Hematopoietic multipotent progenitor cell (in vitro differentiated cells): ENCODE results near the gene UAP1. TPM values are rescaled to one million over a fixed set of nuclear protein-coding genes. Genes with fewer than 3 reads are reported as not detected.

Experiments used
- DNase-seq, 3 donors: peaks; one replicate each; pipeline ENCODE4 v3.0.0-alpha.2; 2011 to 2015; ENCODE audit warnings: low read depth in 2 of 3, low spot score in 2 of 3
- total RNA-seq: library from RNA; depleted of rRNA; stranded (reverse); fragments of >200 nt; gene quantifications from one replicate; pipeline ENCODE4 v1.2.3, GENCODE V29; 2012

Gene UAP1
- total RNA-seq, 1 donor: 16.2 TPM

DNA sequence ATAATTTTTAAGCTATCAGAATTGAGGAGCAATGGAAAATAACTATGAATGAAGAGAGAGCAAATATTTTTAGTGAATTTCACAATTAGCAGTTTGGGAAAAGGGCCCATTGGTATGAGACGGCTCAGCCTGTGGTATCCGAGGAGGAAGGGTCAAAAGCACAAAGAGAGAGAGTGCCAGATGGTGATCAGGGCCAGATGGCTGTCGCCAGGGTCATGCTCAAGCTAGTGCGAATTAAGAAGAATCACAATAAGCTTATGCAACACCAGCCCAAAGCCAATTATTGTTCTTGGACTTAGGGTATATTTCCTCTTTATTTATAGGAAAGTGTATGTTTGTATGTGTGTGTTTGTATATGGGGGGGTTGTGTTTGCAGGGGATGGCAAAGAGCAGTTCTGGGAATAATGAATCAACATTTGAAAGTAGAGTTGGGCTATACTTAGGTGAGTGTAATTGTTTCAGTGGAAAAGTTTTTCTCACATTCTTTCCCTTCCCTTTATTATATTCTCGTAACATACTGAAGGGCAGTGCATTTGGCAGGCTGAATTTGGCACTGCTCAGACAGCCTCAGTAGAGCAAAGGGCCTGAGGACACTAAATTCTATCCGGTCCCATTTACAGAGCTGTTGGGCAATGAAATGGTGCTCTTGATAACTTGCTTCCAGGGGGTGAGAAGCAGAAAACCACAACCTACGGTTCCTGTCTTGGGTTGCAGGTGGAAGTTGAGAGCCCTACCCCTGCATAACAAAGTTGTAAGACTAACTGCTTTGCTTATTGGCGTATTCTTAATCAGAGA, 51.3 kb downstream of the UAP1 start:
- DNase-seq: peak in 1 of 3 donors; percentile 5

DNA sequence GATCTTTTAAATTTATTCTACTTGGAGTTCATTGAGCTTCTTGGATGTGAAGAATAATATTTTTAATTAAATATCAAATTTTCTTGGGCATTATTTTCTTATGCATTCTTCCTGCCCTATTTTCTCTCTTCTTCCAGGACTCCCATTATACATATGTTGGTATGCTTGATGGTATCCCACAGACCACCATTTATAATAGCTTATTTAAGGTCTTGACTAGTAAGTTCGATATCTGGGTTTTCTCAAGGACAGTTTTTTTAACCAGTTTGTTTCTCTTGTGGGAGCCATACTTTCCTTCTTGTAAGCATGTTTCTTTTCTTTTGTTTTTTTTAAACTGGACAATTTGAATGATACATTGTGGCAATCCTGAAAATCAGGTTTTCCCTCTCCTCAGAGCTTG, 55.3 kb downstream of the UAP1 start:
- no peak for DNase-seq

DNA sequence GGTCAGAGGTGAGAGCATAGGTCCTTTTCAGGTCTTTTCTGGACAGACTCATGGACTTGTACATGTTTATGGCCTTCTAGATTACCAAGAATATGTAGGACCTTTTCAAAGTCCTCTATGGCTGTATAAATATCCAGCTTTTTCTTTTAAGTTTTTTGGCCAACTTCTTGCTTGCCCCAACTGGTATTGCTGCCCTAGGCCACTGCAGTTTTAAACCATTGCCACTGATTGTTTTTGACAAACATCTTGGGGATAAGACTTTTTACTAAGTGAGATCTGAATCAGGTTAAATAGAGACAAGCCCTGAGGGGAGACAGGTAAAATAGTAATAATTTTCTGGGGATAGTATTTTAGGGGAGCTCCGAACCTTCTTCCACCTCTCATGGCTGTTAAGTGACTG, 56.0 kb downstream of the UAP1 start:
- no peak for DNase-seq

DNA sequence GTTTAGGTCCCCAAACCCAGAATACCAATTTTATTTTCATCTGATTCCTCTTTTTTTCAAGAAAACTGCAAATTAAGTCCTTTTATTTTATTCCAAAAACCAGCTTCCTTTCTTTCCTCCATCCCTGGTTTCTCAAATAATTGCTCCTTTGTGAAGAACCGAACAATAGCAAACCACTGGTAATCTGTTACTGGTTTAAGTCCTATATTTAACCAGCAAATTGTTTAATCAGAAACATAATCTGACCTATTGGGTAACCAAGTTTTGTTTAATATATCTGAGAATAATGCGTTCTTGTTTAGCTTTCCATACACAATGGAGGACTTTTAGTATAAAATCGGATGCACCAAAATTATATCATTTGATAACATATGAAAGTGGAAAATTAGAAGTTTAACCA, 57.6 kb downstream of the UAP1 start:
- no peak for DNase-seq

- DNase-seq: no peak
Measured at GRCh38 chr1:162621256-162621655, 59.7 kb downstream of the UAP1 start.

- DNase-seq: no peak
Measured at GRCh38 chr1:162625679-162626078, 64.2 kb downstream of the UAP1 start.

GRCh38 chr1:162626094-162626493, 64.6 kb downstream of the UAP1 start:
- no peak for DNase-seq

DNA sequence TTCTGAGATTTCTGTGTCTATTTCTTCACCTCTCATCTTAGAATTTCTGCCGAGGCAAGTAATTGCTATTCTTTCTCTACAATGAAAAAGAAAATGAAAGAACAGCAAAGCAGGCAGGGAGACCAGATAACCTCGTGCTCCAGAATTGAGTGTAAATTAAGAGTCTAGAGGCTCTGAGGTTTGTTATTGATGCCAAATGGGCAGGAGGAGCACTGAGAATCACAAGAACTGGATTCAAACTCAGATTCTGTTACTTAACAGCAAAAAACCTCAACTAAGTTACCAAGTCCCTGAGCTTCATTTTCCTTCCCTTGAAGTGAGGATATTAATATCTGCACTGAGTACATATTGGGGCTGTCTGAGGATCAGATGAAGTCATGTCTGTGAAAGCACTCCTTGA, 65.2 kb downstream of the UAP1 start:
- DNase-seq: no peak

- peak in 2 of 3 donors; percentile 26 to 48 for DNase-seq
Measured at GRCh38 chr1:162627662-162628296, 66.3 kb downstream of the UAP1 start.

GRCh38 chr1:162629077-162629627, 67.6 kb downstream of the UAP1 start:
- no peak for DNase-seq

GRCh38 chr1:162629651-162630050, 68.1 kb downstream of the UAP1 start:
- no peak for DNase-seq

GRCh38 chr1:162631546-162632191, 70.1 kb downstream of the UAP1 start:
- DNase-seq: no peak

GRCh38 chr1:162632217-162632666, 70.7 kb downstream of the UAP1 start, which contains the start of gene DDR2:
Gene DDR2, plus strand, starts transcription at chr1:162632464. Its CDS starts 86,600 bp downstream, at chr1:162719064.
- no peak for DNase-seq

- no peak for DNase-seq
Measured at GRCh38 chr1:162632698-162633080, 71.2 kb downstream of the UAP1 start.

GRCh38 chr1:162633081-162633762, 71.7 kb downstream of the UAP1 start:
- DNase-seq: no peak

GRCh38 chr1:162635418-162635817, 73.9 kb downstream of the UAP1 start:
- no peak for DNase-seq

DNA sequence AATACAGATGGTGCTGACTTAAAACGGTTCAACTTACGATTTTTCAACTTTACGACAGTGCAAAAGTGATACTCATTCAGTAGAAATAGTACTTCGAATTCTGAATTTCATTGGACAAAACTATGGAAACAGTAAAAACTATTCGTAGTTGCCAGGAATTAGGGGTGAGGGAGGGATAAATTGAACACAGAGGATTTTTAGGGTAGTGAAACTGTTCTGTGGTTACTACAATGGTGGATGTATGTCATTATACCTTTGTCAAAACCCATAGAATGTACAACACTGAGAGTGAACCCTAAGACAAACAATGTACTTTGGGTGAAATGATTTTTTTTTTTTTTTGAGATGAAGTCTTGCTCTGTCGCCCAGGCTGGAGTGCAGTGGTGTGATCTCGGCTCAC, 78.2 kb downstream of the UAP1 start:
- DNase-seq: no peak

DNA sequence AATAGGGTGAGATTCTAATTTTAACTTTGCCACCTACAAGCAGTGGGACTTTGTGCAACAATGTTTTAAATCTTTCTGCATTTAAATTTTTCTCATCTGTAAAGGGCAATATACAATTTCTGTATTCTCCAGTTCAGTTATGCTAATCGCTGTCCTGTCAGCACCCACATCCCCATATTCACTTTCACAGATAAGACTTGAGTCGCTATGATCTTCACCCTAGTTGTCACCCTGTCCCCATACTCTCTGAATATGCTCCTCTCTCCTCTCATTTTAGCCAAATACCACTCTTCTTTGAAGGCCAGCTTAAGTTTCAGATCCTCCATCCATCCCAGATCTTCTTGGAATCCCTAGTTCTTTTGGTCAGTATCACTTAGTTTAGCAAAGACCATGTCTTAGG, 79.6 kb downstream of the UAP1 start:
- DNase-seq: no peak

- no peak for DNase-seq
Measured at GRCh38 chr1:162644986-162645314, 83.4 kb downstream of the UAP1 start.

DNA sequence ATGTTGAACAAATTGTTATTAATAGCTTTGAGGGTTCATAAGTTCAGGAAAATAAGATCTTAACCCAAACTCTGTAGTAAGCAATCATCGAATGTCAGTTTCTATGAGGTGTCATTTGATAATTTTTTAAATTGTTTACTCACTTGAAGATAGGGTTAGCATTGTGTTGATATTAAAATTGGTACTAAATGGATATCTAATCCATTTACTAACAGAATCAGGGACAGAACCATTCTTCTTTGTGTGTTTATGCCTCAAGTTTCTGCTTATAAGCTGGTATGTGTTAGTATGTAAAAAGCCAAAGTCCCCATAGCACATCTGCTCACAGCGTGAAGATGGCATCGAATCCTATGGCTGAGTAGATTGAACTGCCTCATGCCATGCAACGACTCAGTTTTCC, 84.1 kb downstream of the UAP1 start:
- DNase-seq: no peak

DNA sequence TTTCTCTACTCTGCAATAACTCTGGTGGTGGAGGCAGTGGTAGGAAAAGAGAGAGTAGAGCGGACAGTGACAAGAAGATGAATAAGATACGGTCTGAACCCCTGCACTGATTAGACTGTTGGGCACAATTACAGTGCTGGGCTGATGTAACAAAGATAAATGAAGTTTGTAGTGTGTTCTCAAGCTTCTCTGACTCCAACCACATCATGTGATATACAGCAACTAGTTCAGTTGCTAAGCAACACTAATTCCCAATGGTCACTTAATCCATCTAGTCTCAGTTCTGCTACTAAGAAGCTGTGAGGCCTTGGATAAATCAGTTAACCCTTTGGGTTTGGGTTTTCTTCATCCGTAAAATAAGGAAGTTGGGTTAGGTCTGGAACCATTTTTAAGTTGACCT, 88.1 kb downstream of the UAP1 start:
- no peak for DNase-seq
